Cardiac fibroblast (primary cell): ENCODE measurements around the gene MAN2A2.
"Not testable (repeated sequence)": the region's sequence is repeated elsewhere in the genome, so short reads cannot be mapped to it uniquely, and the experiment has no call there.

ENCODE experiments used
- DNase-seq, 2 donors: peaks; one replicate each; pipeline versions ENCODE4 v3.0.0 to v3.0.0-alpha.2; 2010; ENCODE audit warnings: low read depth in 2 of 2
- H3K4me3 ChIP-seq, 2 donors: replicated peaks in 1 of 2; 1 replicate in 1 of 2; 2 replicates in 1 of 2; pipeline ENCODE4 v1.5.1; 2011; ENCODE audit warnings: low read depth in 2 of 2, low read length in 2 of 2, mild to moderate bottlenecking in 2 of 2, moderate library complexity in 1 of 2
- TF ChIP-seq, protein P1 (sequence below): IDR thresholded peaks from one replicate; pipeline ENCODE4 v1.5.1; 2011; ENCODE audit warnings: low read depth, mild to moderate bottlenecking, low read length, inconsistent platforms

The MAN2A2 gene

DNA sequence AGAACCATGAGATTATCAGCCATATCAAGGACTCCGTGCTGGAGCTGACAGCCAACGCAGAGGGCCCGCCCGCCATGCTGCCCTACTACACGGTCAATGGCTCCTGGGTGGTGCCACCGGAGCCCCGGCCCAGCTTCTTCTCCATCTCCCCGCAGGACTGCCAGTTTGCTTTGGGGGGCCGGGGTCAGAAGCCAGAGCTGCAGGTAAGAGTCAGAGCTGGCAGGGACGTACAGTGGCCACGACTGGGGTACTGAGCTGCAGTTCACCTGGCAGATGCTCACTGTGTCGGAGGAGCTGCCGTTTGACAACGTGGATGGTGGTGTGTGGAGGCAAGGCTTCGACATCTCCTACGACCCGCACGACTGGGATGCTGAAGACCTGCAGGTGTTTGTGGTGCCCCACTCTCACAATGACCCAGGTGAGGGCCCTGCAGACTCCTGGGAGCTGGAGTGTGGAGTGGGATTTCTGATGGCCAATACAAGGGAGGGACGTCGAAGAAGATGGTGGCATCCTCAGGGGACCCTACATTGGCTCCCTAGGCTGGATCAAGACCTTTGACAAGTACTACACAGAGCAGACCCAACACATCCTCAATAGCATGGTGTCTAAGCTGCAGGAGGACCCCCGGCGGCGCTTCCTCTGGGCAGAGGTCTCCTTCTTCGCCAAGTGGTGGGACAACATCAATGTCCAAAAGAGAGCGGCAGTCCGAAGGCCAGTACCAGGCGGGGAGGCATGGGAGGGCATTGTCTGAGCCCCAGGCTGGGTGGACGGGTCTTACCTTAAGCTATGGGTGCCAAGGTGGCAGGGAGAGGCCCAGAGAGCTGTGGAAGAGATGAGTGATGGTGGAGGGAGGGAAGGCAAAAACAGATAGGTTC lies 2.4 kb downstream of the MAN2A2 start:
- no peak overlapping the region for H3K4me3 ChIP-seq
- TF ChIP-seq, protein P1, sequence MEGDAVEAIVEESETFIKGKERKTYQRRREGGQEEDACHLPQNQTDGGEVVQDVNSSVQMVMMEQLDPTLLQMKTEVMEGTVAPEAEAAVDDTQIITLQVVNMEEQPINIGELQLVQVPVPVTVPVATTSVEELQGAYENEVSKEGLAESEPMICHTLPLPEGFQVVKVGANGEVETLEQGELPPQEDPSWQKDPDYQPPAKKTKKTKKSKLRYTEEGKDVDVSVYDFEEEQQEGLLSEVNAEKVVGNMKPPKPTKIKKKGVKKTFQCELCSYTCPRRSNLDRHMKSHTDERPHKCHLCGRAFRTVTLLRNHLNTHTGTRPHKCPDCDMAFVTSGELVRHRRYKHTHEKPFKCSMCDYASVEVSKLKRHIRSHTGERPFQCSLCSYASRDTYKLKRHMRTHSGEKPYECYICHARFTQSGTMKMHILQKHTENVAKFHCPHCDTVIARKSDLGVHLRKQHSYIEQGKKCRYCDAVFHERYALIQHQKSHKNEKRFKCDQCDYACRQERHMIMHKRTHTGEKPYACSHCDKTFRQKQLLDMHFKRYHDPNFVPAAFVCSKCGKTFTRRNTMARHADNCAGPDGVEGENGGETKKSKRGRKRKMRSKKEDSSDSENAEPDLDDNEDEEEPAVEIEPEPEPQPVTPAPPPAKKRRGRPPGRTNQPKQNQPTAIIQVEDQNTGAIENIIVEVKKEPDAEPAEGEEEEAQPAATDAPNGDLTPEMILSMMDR = no peak

DNA sequence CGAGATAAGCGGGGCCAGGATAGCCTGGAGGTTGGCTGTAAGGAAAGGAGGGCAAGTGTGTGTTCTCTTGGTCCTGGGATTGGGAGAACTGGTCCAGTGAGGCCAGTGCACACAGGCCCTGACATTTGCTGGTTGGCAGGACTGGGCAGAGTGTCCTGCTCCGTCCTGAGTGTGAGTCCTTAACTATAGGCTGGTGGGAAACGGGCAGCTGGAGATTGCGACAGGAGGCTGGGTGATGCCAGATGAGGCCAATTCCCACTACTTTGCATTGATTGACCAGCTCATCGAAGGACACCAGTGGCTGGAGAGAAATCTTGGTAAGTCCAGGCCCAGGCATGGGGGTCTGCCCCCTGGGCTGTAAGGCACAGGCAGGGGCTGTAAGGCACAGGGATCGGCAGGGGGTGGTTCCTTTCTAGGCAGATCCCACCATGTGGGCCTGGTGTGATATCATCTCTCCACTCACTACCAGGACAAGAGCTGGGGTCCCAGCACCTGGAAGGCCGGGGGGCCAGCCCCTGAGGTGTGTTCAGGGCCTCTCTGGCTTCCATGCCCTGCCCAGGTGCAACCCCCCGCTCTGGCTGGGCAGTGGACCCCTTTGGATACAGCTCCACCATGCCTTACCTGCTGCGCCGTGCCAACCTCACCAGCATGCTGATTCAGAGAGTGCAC lies 3.2 kb downstream of the MAN2A2 start:
- TF ChIP-seq, protein P1 = no peak
- no peak for DNase-seq
- H3K4me3 ChIP-seq = no peak overlapping the region

More for the DNA sequence above, 2.4 kb downstream of the MAN2A2 start:
- no peak for DNase-seq

DNA sequence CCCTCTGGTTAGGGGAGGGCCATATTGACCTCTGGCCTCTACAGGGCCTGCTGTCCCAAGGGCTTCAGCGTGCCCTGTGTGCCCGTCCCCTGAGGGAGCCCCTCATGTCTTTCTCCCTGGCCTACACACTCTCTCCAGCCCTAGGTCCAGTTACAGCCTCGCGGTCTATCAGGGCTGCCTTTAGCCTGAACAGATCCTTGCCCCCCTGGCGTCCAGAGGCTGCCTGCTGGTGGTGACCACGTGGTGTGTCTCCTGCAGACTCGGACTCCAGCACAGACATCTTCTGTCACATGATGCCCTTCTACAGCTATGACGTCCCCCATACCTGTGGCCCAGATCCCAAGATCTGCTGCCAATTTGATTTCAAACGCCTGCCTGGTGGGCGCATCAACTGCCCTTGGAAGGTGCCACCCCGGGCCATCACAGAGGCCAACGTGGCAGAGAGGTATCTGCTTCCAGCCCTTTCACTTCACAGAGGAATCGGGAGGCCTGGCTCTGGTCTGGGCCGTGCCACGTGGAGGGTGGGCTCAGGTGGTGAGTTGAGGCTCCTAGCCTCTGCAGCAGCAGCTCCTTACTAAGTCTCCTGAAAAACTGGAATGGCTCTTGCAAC lies 4.1 kb downstream of the MAN2A2 start:
- no peak for DNase-seq
- TF ChIP-seq, protein P1 = no peak
- H3K4me3 ChIP-seq = no peak overlapping the region

DNA sequence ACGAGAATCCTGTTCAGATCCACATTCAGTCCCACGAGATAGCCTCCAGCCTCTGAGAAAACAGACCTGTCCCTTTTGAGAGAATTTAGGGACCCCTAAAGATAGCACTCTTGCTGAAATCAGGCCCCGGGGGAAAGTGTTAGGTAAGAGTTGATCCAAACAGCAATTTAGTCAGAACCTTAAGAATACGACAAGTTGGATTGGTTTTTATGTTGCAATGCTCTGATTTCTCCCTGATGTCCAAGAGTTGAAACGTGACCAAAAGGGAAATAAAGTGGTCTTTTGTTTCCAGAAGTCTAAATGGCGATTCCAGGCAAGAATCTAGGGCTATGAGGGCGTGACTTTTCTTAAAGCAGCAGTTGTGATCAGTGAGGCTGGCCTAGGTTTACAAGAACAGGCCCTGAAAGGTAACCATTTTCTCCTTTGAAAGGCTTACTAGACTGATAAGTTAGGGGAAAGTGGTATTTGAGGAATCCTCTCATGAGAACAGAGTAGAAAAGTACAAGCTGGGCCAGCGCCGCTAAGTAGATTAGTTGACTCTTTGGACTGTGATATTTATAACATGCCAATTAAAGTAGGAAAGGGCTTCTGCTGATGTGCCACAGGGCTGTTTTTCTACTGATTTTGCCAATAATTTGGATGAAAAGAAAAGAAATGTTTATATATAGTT lies 4.9 kb downstream of the MAN2A2 start:
- DNase-seq = peak in 1 of 2 donors; percentile 35
- TF ChIP-seq, protein P1 = no peak
- no peak overlapping the region for H3K4me3 ChIP-seq

DNA sequence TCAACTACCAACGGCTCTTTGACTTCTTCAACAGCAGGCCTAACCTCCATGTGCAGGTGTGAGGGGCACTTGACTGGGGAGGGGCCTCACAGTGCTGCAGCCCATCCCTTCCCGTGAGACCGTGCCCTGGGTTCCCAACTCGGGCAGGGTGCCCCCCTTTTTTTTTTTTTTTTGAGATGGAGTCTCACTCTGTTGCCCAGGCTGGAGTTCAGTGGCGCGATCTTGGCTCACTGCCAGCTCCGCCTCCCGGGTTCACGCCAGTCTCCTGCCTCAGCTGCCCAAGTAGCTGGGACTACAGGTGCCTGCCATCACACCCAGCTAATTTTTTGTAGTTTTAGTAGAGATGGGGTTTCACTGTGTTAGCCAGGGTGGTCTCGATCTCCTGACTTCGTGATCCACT lies 6.3 kb downstream of the MAN2A2 start:
- not testable (repeated sequence) for H3K4me3 ChIP-seq, DNase-seq

DNA sequence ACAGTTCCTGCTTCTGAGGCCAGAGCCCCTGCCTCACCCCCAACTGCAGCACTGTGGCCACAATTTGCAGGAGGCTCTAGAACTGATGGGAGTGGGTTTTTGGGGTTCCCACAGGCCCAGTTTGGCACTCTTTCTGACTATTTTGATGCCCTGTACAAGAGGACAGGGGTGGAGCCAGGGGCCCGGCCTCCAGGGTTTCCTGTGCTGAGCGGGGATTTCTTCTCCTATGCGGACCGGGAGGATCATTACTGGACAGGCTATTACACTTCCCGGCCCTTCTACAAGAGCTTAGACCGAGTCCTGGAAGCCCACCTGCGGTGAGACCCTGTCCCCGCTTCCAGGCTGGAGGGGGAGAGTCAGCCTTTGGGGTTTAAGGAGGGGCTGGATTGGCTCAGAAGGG lies 6.9 kb downstream of the MAN2A2 start:
- no peak overlapping the region for H3K4me3 ChIP-seq
- TF ChIP-seq, protein P1 = no peak
- DNase-seq = no peak
